ENCODE data around the gene ADORA1. TPM values are rescaled to one million over a fixed set of nuclear protein-coding genes. Genes with fewer than 3 reads are reported as not detected.
A peak's percentile ranks its signal among the peaks of the same experiment; 100 is the strongest.

Gene ADORA1
- polyA plus RNA-seq, 1 experiment = 2.4 TPM

GRCh38 chr1:203169770-203170520 is 42.4 kb downstream of the ADORA1 start:
- ChIA-PET POLR2A (no interaction called here), CTCF (interaction anchor here (1.2 to 12.2 kb wide), 6 partner anchors 11 to 130 kb away, joined by 3 to 183 read pairs (median 67); partner anchors contain the start of gene ADORA1)
- DNase-seq (ENCODE audit: low read depth) = no peak
- Histone ChIP-seq H3K4me3 (ENCODE audit: low read depth, low read length) (no peak overlapping the region), H3K36me3 (ENCODE audit: control insufficient read depth, insufficient read depth, low read length) (no peaks in the 10 kb centered on the region), H3K27me3 (ENCODE audit: control insufficient read depth, insufficient read depth, low read length) (no peaks in the 10 kb centered on the region; the same call in 1 of the 2 replicates)
- TF ChIP-seq CTCF (IDR thresholded peaks at IDR 0.05; ENCODE audit: insufficient read depth, low read depth, low read length) = no peak

GRCh38 chr1:203170625-203171330 is 43.3 kb downstream of the ADORA1 start:
- no peaks in the 10 kb centered on the region for H3K36me3 ChIP-seq (ENCODE audit: control insufficient read depth, insufficient read depth, low read length)
- TF ChIP-seq CTCF (IDR thresholded peaks at IDR 0.05; ENCODE audit: insufficient read depth, low read depth, low read length) = no peak
- no peaks in the 10 kb centered on the region; the same call in 1 of the 2 replicates for H3K27me3 ChIP-seq (ENCODE audit: control insufficient read depth, insufficient read depth, low read length)
- no peak for DNase-seq (ENCODE audit: low read depth)
- ChIA-PET POLR2A (interaction anchor here (0.6 kb wide), 1 partner anchor 44 kb away, joined by 13 read pairs; no protein-coding TSS in a partner anchor), CTCF (interaction anchor here (1.3 to 12.2 kb wide), 10 partner anchors 9 to 131 kb away, joined by 5 to 183 read pairs (median 28); partner anchors contain the start of genes ADORA1 and CHI3L1)
- H3K4me3 ChIP-seq (ENCODE audit: low read depth, low read length) = no peak overlapping the region

GRCh38 chr1:203171341-203172183 is 44.0 kb downstream of the ADORA1 start:
- Histone ChIP-seq H3K36me3 (ENCODE audit: control insufficient read depth, insufficient read depth, low read length) (no peaks in the 10 kb centered on the region), H3K4me3 (ENCODE audit: low read depth, low read length) (no peak overlapping the region), H3K27me3 (ENCODE audit: control insufficient read depth, insufficient read depth, low read length) (no peaks in the 10 kb centered on the region)
- TF ChIP-seq CTCF (IDR thresholded peaks at IDR 0.05; ENCODE audit: insufficient read depth, low read depth, low read length) = no peak
- POLR2A ChIA-PET = no interaction called here
- no peak for DNase-seq (ENCODE audit: low read depth)
- CTCF ChIA-PET = interaction anchor here (0.7 to 12.2 kb wide), 24 partner anchors 8 to 144 kb away, joined by 3 to 183 read pairs (median 6); partner anchors contain the start of genes ADORA1 and CHI3L1

GRCh38 chr1:203172184-203173010 is 44.9 kb downstream of the ADORA1 start:
- no peaks in the 10 kb centered on the region for H3K36me3 ChIP-seq (ENCODE audit: control insufficient read depth, insufficient read depth, low read length)
- H3K4me3 ChIP-seq (ENCODE audit: low read depth, low read length) = no peak overlapping the region
- ChIA-PET POLR2A (no interaction called here), CTCF (interaction anchor here (0.7 to 12.2 kb wide), 34 partner anchors 8 to 145 kb away, joined by 3 to 183 read pairs (median 4); partner anchors contain the start of genes ADORA1 and CHI3L1)
- TF ChIP-seq CTCF (IDR thresholded peaks at IDR 0.05; ENCODE audit: insufficient read depth, low read depth, low read length) = peak; percentile 98
- no peaks in the 10 kb centered on the region for H3K27me3 ChIP-seq (ENCODE audit: control insufficient read depth, insufficient read depth, low read length)
- no peak for DNase-seq (ENCODE audit: low read depth)
